GM21390 (cell line): ENCODE results near the gene LCE4A.
"Not testable (repeated sequence)": the region's sequence is repeated elsewhere in the genome, so short reads cannot be mapped to it uniquely, and the experiment has no call there.

ENCODE experiments used
- ATAC-seq: cut with Tn5 transposase; IDR thresholded peaks from one replicate; pipeline ENCODE4 v1.9.1; 2021; ENCODE audit not compliant: unreplicated experiment

Gene LCE4A

GRCh38 chr1:152707860-152708259 lies at the start of gene LCE4A:
Gene LCE4A, plus strand, starts transcription at chr1:152708160. Its CDS starts 916 bp downstream, at chr1:152709076.
- no peak for ATAC-seq

GRCh38 chr1:152658649-152659048 lies 49.3 kb upstream of the LCE4A start:
- no peak for ATAC-seq

GRCh38 chr1:152663098-152663497 lies 44.9 kb upstream of the LCE4A start, which contains the start of gene LCE2D:
Gene LCE2D, plus strand, starts transcription at chr1:152663380. Its CDS starts 726 bp downstream, at chr1:152664106.
- ATAC-seq: no peak

- ATAC-seq: not testable (repeated sequence)
Observed at GRCh38 chr1:152666171-152666570, 41.8 kb upstream of the LCE4A start.

- ATAC-seq: no peak
Observed at GRCh38 chr1:152667648-152668047, 40.3 kb upstream of the LCE4A start.

- ATAC-seq: no peak
Observed at GRCh38 chr1:152673016-152673415, 34.9 kb upstream of the LCE4A start.

GRCh38 chr1:152674983-152675382 lies 33.0 kb upstream of the LCE4A start, which contains the start of gene LCE2C:
Gene LCE2C, plus strand, starts transcription at chr1:152675279. Its CDS starts 737 bp downstream, at chr1:152676016.
- not testable (repeated sequence) for ATAC-seq

GRCh38 chr1:152679459-152679858 lies 28.5 kb upstream of the LCE4A start:
- ATAC-seq: no peak

GRCh38 chr1:152681616-152682015 lies 26.3 kb upstream of the LCE4A start:
- ATAC-seq: no peak

GRCh38 chr1:152683846-152684245 lies 24.1 kb upstream of the LCE4A start:
- ATAC-seq: no peak

- ATAC-seq: not testable (repeated sequence)
Observed at GRCh38 chr1:152685823-152686222, 22.1 kb upstream of the LCE4A start, which contains the start of gene LCE2B. Gene LCE2B, plus strand, starts transcription at chr1:152686123. Its CDS starts 721 bp downstream, at chr1:152686844.

GRCh38 chr1:152697701-152698600 lies 10.0 kb upstream of the LCE4A start, which contains the start of gene LCE2A:
Gene LCE2A, plus strand, starts transcription at chr1:152698345. Its CDS starts 557 bp downstream, at chr1:152698902.
- no peak for ATAC-seq

- no peak for ATAC-seq
Observed at GRCh38 chr1:152699746-152700145, 8.2 kb upstream of the LCE4A start.

- ATAC-seq: no peak
Observed at GRCh38 chr1:152718238-152718637, 10.3 kb downstream of the LCE4A start.

- no peak for ATAC-seq
Observed at GRCh38 chr1:152725261-152725660, 17.3 kb downstream of the LCE4A start.

GRCh38 chr1:152728986-152729385 lies 21.0 kb downstream of the LCE4A start:
- ATAC-seq: no peak

GRCh38 chr1:152735648-152736047 lies 27.7 kb downstream of the LCE4A start:
- no peak for ATAC-seq

GRCh38 chr1:152737997-152738396 lies 30.0 kb downstream of the LCE4A start:
- ATAC-seq: no peak

GRCh38 chr1:152739841-152740240 lies 31.9 kb downstream of the LCE4A start:
- ATAC-seq: no peak

GRCh38 chr1:152741656-152742055 lies 33.7 kb downstream of the LCE4A start:
- ATAC-seq: no peak

- no peak for ATAC-seq
Observed at GRCh38 chr1:152743371-152744145, 35.6 kb downstream of the LCE4A start.
